PC-3 (cell line): ENCODE data around the gene SLC39A1. TPM values are rescaled to one million over a fixed set of nuclear protein-coding genes. Genes with fewer than 3 reads are reported as not detected.

Experiments
- ATAC-seq: fragments of 200-7000 bp; cut with Tn5 transposase; 2 replicates; pipeline ENCODE4 v1.9.1; 2020; ENCODE audit warnings: mild to moderate bottlenecking, moderate library complexity
- BruUV-seq: library from RNA; stranded (reverse); fragments of 400-500 nt; replicated peaks from 2 replicates; lab custom pipeline; 2021; lab: Mats Ljungman, UMichigan
- CTCF ChIA-PET: fragments of 300-600 bp; sonication (Branson Sonifier 250); formaldehyde crosslinking; loops from one replicate; lab custom pipeline; 2022; ENCODE audit warnings: antibody characterized with exemption; lab: Charles Lee
- POLR2A ChIA-PET: fragments of 300-600 bp; sonication (Branson Sonifier 250); formaldehyde crosslinking; loops from one replicate; lab custom pipeline; 2022; ENCODE audit warnings: antibody characterized with exemption; ENCODE audit not compliant: unreplicated experiment; lab: Charles Lee
- DNase-seq: peaks from one replicate; pipeline ENCODE4 v3.0.0-alpha.2; 2015
- H2AFZ ChIP-seq: fragments of 300-600 bp; sonication (generic); 2 replicates; pipeline ENCODE4 v1.6.0; 2016; ENCODE audit warnings: antibody characterized with exemption, low read length
- H3F3A ChIP-seq: fragments of 300-600 bp; sonication (generic); one replicate; pipeline ENCODE4 v1.6.0; 2017; ENCODE audit warnings: antibody characterized with exemption, low read length, control low read depth, mild to moderate bottlenecking; ENCODE audit not compliant: unreplicated experiment
- H3K27ac ChIP-seq: fragments of 300-600 bp; sonication (generic); 2 replicates; pipeline ENCODE4 v1.5.1; 2016; ENCODE audit warnings: mild to moderate bottlenecking, low read length
- H3K27me3 ChIP-seq: fragments of 300-600 bp; sonication (generic); 2 replicates; pipeline ENCODE4 v1.6.1; 2016; ENCODE audit warnings: low read length, mixed read lengths
- H3K36me3 ChIP-seq: fragments of 300-600 bp; sonication (generic); 2 replicates; pipeline ENCODE4 v1.6.1; 2016; ENCODE audit warnings: low read depth, mixed run types, low read length, mixed read lengths
- H3K4me1 ChIP-seq: fragments of 300-600 bp; sonication (generic); 2 replicates; pipeline ENCODE4 v1.5.1; 2016; ENCODE audit warnings: low read length; ENCODE audit not compliant: insufficient read depth
- H3K4me2 ChIP-seq: fragments of 300-600 bp; sonication (generic); 2 replicates; pipeline ENCODE4 v1.6.0; 2016; ENCODE audit warnings: low read length
- H3K4me3 ChIP-seq: fragments of 300-600 bp; sonication (generic); 2 replicates; pipeline ENCODE4 v1.5.1; 2016; ENCODE audit warnings: mild to moderate bottlenecking, low read length, mixed read lengths
- H3K79me2 ChIP-seq: fragments of 300-600 bp; sonication (generic); 2 replicates; pipeline ENCODE4 v1.6.1; 2017; ENCODE audit warnings: low read length, mixed read lengths
- H3K9ac ChIP-seq: fragments of 300-600 bp; sonication (generic); 2 replicates; pipeline ENCODE4 v1.6.0; 2016; ENCODE audit warnings: mild to moderate bottlenecking, low read length
- H3K9me2 ChIP-seq: fragments of 300-600 bp; sonication (generic); replicated peaks from 2 replicates; pipeline ENCODE4 v1.6.1; 2016; ENCODE audit warnings: mixed run types, low read length, mixed read lengths
- H3K9me3 ChIP-seq: fragments of 300-600 bp; sonication (generic); 2 replicates; pipeline ENCODE4 v1.6.1; 2016; ENCODE audit warnings: low read length, mixed read lengths
- H4K20me1 ChIP-seq: fragments of 300-600 bp; sonication (generic); 2 replicates; pipeline ENCODE4 v1.6.1; 2016; ENCODE audit warnings: low read length, mixed read lengths
- CTCF ChIP-seq: fragments of 300-600 bp; sonication (generic); conservative IDR thresholded peaks from 2 replicates; pipeline ENCODE4 v1.5.1; 2017; ENCODE audit warnings: antibody characterized with exemption, low read depth, mild to moderate bottlenecking, low read length
- EZH2 ChIP-seq: fragments of 300-600 bp; sonication (generic); IDR thresholded peaks from one replicate; pipeline ENCODE4 v1.6.1; 2017; ENCODE audit warnings: antibody characterized with exemption, mild to moderate bottlenecking, low read length; ENCODE audit not compliant: unreplicated experiment
- EZH2phosphoT487 ChIP-seq: fragments of 300-600 bp; sonication (generic); IDR thresholded peaks from 2 replicates; pipeline ENCODE4 v1.6.1; 2018; ENCODE audit warnings: mild to moderate bottlenecking, antibody characterized with exemption, low read length, borderline replicate concordance
- intact Hi-C: fragments of 100-400 bp; cut with micrococcal nuclease; formaldehyde crosslinking; loops from 2 replicates; pipeline ENCODE4 v1.9.0; 2023
- total RNA-seq: library from RNA; depleted of rRNA; stranded (reverse); fragments of >200 nt; gene quantifications from 2 replicates; pipeline ENCODE4 v1.2.3, GENCODE V29; 2014

Gene SLC39A1
- total RNA-seq, 1 experiment from 2014 or later, result 201 TPM

GRCh38 chr1:153978274-153978909, 15.1 kb upstream of the SLC39A1 start:
- ATAC-seq (peak; percentile 2; the same call in 1 of the 2 replicates), DNase-seq (no peak)
- TF ChIP-seq CTCF (no peak), EZH2 (no peak), EZH2phosphoT487 (no peak)
- Histone ChIP-seq H3K27me3 (no peaks in the 10 kb centered on the region), H3K4me3 (peak overlapping the region; percentile 79), H3K9ac (peak overlapping the region; percentile 83), H3K9me3 (no peaks in the 10 kb centered on the region), H3K36me3 (peaks cover 20% of the 10 kb centered on the region), H3K4me2 (peak overlapping the region; percentile 90), H4K20me1 (no peaks in the 10 kb centered on the region), H3K9me2 (no peaks in the 10 kb centered on the region), H3F3A (no peaks in the 10 kb centered on the region), H2AFZ (peak overlapping the region; percentile 94), H3K4me1 (peaks cover 18% of the 10 kb centered on the region), H3K79me2 (peaks cover 20% of the 10 kb centered on the region), H3K27ac (no peak overlapping the region)
- intact Hi-C loops, result no loop called here
- ChIA-PET CTCF (interaction anchor here (1.9 to 2.4 kb wide), 2 partner anchors 8 to 32 kb away, joined by 6 to 8 read pairs; partner anchors contain the start of genes DENND4B and RAB13), POLR2A (interaction anchor here (0.6 to 1.7 kb wide), 4 partner anchors 11 to 441 kb away, joined by 4 to 13 read pairs (median 6); partner anchors contain the start of genes CREB3L4, RPS27 and SLC39A1)
- no TSS peak for BruUV-seq

- no peaks in the 10 kb centered on the region for H3K27me3 ChIP-seq
- H3K36me3 ChIP-seq, result peaks cover 22% of the 10 kb centered on the region
- POLR2A ChIA-PET, result interaction anchor here (0.5 to 1.7 kb wide), 7 partner anchors 10 to 442 kb away, joined by 3 to 13 read pairs (median 8); partner anchors contain the start of genes CREB3L4, CRTC2 and RPS27
- intact Hi-C loops, result loop anchor here (1.0 kb wide), 3 partner anchors 9 to 19 kb away; partner anchors contain the start of genes CRTC2 and RAB13
- CTCF ChIA-PET, result interaction anchor here (0.5 to 2.4 kb wide), 5 partner anchors 9 to 190 kb away, joined by 3 to 8 read pairs (median 6); partner anchors contain the start of genes CREB3L4, DENND4B and RAB13
- H3K9me3 ChIP-seq, result no peaks in the 10 kb centered on the region
- no peaks in the 10 kb centered on the region for H4K20me1 ChIP-seq
- ATAC-seq, result peak; percentile 91
- no peaks in the 10 kb centered on the region for H3F3A ChIP-seq
- peak within 1 kb of the TSS; percentile 90 for H3K4me2 ChIP-seq
- peak within 1 kb of the TSS; percentile 83 for H3K9ac ChIP-seq
- BruUV-seq, result TSS peak; percentile 73
- H3K9me2 ChIP-seq, result no peaks in the 10 kb centered on the region
- H3K79me2 ChIP-seq, result peaks cover 20% of the 10 kb centered on the region
- H2AFZ ChIP-seq, result peak within 1 kb of the TSS; percentile 94
- H3K4me3 ChIP-seq, result peak within 1 kb of the TSS; percentile 79
- TF ChIP-seq EZH2 (no peak), CTCF (no peak), EZH2phosphoT487 (no peak)
- H3K27ac ChIP-seq, result peak within 1 kb of the TSS; percentile 8
- peaks cover 18% of the 10 kb centered on the region for H3K4me1 ChIP-seq
- DNase-seq, result peak; percentile 89
These were observed 14.2 kb upstream of the SLC39A1 start, which contains the start of gene JTB for GRCh38 chr1:153977250-153978240. TSS of gene JTB (minus strand) at chr1:153977674. CDS start at chr1:153977252, 422 bp downstream.
